Liver (tissue), 9 donors: ENCODE measurements around the gene THBD. TPM values are rescaled to one million over a fixed set of nuclear protein-coding genes. Genes with fewer than 3 reads are reported as not detected.
"Not testable (repeated sequence)": the region's sequence is repeated elsewhere in the genome, so short reads cannot be mapped to it uniquely, and the experiment has no call there.

ENCODE experiments used
- DNase-seq: peaks from one replicate; pipeline ENCODE4 v3.0.0-alpha.2; 2017; ENCODE audit warnings: low spot score
- H3K27ac ChIP-seq, 2 donors: one replicate each; pipeline ENCODE4 v1.7.0; 2013; ENCODE audit warnings: inconsistent platforms in 2 of 2, low read length in 2 of 2, control low read depth in 1 of 2, low read depth in 1 of 2, mild to moderate bottlenecking in 1 of 2
- H3K27me3 ChIP-seq, 4 donors: one replicate each; pipeline versions ENCODE4 v1.6.1 to v1.7.0; 2013; ENCODE audit warnings: low read length in 3 of 4, inconsistent platforms in 1 of 4, mild to moderate bottlenecking in 1 of 4, moderate library complexity in 1 of 4; ENCODE audit not compliant: control insufficient read depth in 4 of 4, insufficient read depth in 4 of 4
- H3K36me3 ChIP-seq, 4 donors: one replicate each; pipeline versions ENCODE4 v1.6.1 to v1.7.0; 2013; ENCODE audit warnings: low read length in 3 of 4, mild to moderate bottlenecking in 3 of 4, low read depth in 1 of 4, moderate library complexity in 1 of 4; ENCODE audit not compliant: control insufficient read depth in 4 of 4, insufficient read depth in 3 of 4
- H3K4me1 ChIP-seq, 4 donors: one replicate each; pipeline versions ENCODE4 v1.6.1 to v1.7.0; 2013; ENCODE audit warnings: low read length in 3 of 4, mild to moderate bottlenecking in 3 of 4, moderate library complexity in 1 of 4; ENCODE audit not compliant: control insufficient read depth in 4 of 4, insufficient read depth in 4 of 4
- H3K4me3 ChIP-seq, 3 donors: one replicate each; pipeline versions ENCODE4 v1.6.1 to v1.7.0; 2013; ENCODE audit warnings: low read length in 3 of 3, control low read depth in 1 of 3, low read depth in 1 of 3, mild to moderate bottlenecking in 1 of 3
- H3K9ac ChIP-seq, 2 donors: one replicate each; pipeline ENCODE4 v1.7.0; 2013; ENCODE audit warnings: low read length in 2 of 2, mild to moderate bottlenecking in 2 of 2, moderate library complexity in 2 of 2, control low read depth in 1 of 2, low read depth in 1 of 2
- H3K9me3 ChIP-seq, 4 donors: one replicate each; pipeline versions ENCODE4 v1.6.1 to v1.7.0; 2013; ENCODE audit warnings: low read length in 3 of 4; ENCODE audit not compliant: control insufficient read depth in 4 of 4
- EGR1 ChIP-seq, 2 donors: IDR thresholded peaks; 2 replicates each; pipeline ENCODE4 v1.6.1; 2016 to 2018; ENCODE audit warnings: antibody characterized with exemption in 2 of 2, low read depth in 2 of 2
- FOXA1 ChIP-seq: IDR thresholded peaks from 2 replicates; pipeline ENCODE4 v1.6.1; 2016; ENCODE audit warnings: antibody characterized with exemption
- GABPA ChIP-seq, 2 donors: IDR thresholded peaks in 1 of 2; conservative IDR thresholded peaks in 1 of 2; 2 replicates each; pipeline ENCODE4 v1.6.1; 2016; ENCODE audit warnings: antibody characterized with exemption in 2 of 2, mild to moderate bottlenecking in 1 of 2, moderate library complexity in 1 of 2
- HNF4A ChIP-seq, 2 donors: conservative IDR thresholded peaks; 2 replicates each; pipeline ENCODE4 v1.6.1; 2016; ENCODE audit warnings: antibody characterized with exemption in 2 of 2, mild to moderate bottlenecking in 2 of 2
- HNF4G ChIP-seq: IDR thresholded peaks from 2 replicates; pipeline ENCODE4 v1.6.1; 2016; ENCODE audit warnings: antibody characterized with exemption
- JUND ChIP-seq, 2 donors: IDR thresholded peaks; 2 replicates each; pipeline ENCODE4 v1.6.1; 2016; ENCODE audit warnings: antibody characterized with exemption in 2 of 2
- NR2F2 ChIP-seq: IDR thresholded peaks from 2 replicates; pipeline ENCODE4 v1.6.1; 2016; ENCODE audit warnings: antibody characterized with exemption
- RAD21 ChIP-seq, 2 donors: IDR thresholded peaks; 2 replicates each; pipeline ENCODE4 v1.6.1; 2016; ENCODE audit warnings: antibody characterized with exemption in 2 of 2, mild to moderate bottlenecking in 2 of 2
- RXRA ChIP-seq, 2 donors: IDR thresholded peaks; 2 replicates each; pipeline ENCODE4 v1.6.1; 2017 to 2018; ENCODE audit warnings: antibody characterized with exemption in 2 of 2, mild to moderate bottlenecking in 1 of 2
- TAF1 ChIP-seq: conservative IDR thresholded peaks from 2 replicates; pipeline ENCODE4 v1.6.1; 2016; ENCODE audit warnings: antibody characterized with exemption, mild to moderate bottlenecking
- YY1 ChIP-seq: IDR thresholded peaks from 2 replicates; pipeline ENCODE4 v1.6.1; 2016; ENCODE audit warnings: antibody characterized with exemption, mild to moderate bottlenecking
- WGBS: extraction: QIAGEN DNeasy Blood & Tissue Kit; methylation state at CpG from one replicate; pipeline ENCODE4 v1.1.7; 2013; 5-methylcytosine and 5-hydroxymethylcytosine counted together
- polyA plus RNA-seq, 2 donors: library from polyadenylated mRNA; stranded (reverse) in 1 of 2; unstranded in 1 of 2; fragments of 200-250 nt in 1 of 2; fragments of >200 nt in 1 of 2; fragmentation: Nextera tagmentation in 1 of 2; extraction: Ambion mirVana in 1 of 2; gene quantifications; one replicate each; pipeline versions ENCODE4 v1.2.1 to v1.2.3, GENCODE V29; 2013 to 2015
- total RNA-seq, 2 donors: library from RNA; depleted of rRNA; stranded (reverse); fragments of >200 nt; gene quantifications; one replicate each; pipeline ENCODE4 v1.2.3, GENCODE V29; 2014
- TF ChIP-seq, protein P1 (sequence below): fragments of 150-350 bp; IDR thresholded peaks from 2 replicates; pipeline ENCODE4 v1.5.1; 2017; ENCODE audit warnings: improper control_type of control experiment, low read depth, low read length; ENCODE audit not compliant: missing input control
- TF ChIP-seq, protein P2 (sequence below): IDR thresholded peaks from 2 replicates; pipeline ENCODE4 v1.6.1; 2016; ENCODE audit warnings: antibody characterized with exemption
- TF ChIP-seq, protein P3 (sequence below): IDR thresholded peaks from 2 replicates; pipeline ENCODE4 v1.6.1; 2016; ENCODE audit warnings: antibody characterized with exemption
- donor health status: healthy.
- donor health status: healthy.
- donor health status: healthy.
- donor health status: healthy.
- donor health status: healthy.

THBD gene
- total and polyA plus RNA-seq, 4 donors: 1.4 to 6.6 (median 3.1) TPM

DNA sequence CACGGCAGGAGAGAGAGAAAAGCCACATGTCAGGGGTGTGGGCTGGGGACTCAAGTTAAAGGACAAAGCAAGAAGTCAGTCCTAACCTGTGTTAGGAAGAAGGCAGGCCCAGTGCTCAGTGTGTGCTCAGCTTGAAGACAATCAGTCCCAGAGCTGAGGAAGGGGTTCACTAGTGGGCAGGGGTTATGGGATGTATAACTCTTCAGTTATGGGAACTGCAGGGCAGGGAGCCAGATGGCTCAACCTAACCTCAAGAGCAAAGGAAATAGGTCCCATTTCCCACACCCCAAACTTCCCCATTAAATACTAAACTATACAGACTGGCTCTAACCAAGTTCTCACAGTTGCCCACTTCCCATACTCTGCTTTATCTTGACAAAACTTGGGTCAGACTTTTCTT lies 21.8 kb downstream of the THBD start (continued):
- TF ChIP-seq, protein P1, sequence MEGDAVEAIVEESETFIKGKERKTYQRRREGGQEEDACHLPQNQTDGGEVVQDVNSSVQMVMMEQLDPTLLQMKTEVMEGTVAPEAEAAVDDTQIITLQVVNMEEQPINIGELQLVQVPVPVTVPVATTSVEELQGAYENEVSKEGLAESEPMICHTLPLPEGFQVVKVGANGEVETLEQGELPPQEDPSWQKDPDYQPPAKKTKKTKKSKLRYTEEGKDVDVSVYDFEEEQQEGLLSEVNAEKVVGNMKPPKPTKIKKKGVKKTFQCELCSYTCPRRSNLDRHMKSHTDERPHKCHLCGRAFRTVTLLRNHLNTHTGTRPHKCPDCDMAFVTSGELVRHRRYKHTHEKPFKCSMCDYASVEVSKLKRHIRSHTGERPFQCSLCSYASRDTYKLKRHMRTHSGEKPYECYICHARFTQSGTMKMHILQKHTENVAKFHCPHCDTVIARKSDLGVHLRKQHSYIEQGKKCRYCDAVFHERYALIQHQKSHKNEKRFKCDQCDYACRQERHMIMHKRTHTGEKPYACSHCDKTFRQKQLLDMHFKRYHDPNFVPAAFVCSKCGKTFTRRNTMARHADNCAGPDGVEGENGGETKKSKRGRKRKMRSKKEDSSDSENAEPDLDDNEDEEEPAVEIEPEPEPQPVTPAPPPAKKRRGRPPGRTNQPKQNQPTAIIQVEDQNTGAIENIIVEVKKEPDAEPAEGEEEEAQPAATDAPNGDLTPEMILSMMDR: no peak
- TF ChIP-seq RXRA (IDR thresholded peaks at IDR 0.05) (no peak), HNF4G (no peak), YY1 (no peak), FOXA1 (no peak), NR2F2 (no peak), EGR1 (IDR thresholded peaks at IDR 0.05; ENCODE audit: low read depth in 2 of 2) (no peak), TAF1 (no peak), GABPA (IDR thresholded peaks at IDR 0.05 in 1 of 2, conservative IDR thresholded peaks at IDR 0.05 in 1 of 2) (no peak)

- H3K27me3 ChIP-seq, H3K9ac ChIP-seq, H3K4me1 ChIP-seq, H3K27ac ChIP-seq, H3K36me3 ChIP-seq, DNase-seq, H3K9me3 ChIP-seq, H3K4me3 ChIP-seq: not testable (repeated sequence)
- WGBS: 82% methylated on average over 14 of the region's 14 CpGs
Observed at GRCh38 chr20:23025503-23025902, 24.0 kb downstream of the THBD start.

DNA sequence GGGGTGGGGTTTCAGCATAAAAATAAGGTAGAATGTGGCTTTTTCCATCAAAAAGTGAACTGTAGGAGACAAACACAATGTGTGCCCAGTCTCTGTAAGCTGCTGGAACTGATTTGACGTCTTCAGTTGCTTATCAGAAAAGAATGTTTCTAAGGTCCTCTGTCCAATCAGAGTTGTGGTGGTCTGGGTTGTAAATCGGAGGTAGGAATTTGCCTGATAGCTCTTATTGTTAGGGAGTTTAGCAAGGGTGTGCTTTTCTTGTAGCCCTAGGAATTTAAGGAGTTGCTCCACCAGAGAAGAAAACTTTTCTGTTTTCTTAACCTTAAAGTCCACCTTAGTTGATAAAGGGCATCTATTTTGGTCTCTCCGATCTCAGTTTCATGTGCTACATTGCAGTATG lies 24.8 kb downstream of the THBD start:
- Histone ChIP-seq H3K27me3 (peaks cover 0 to 2% (median 0%) of the 10 kb centered on the region in 4 donors), H3K9me3 (no peaks in the 10 kb centered on the region), H3K36me3 (no peaks in the 10 kb centered on the region), H3K4me3 (no peak overlapping the region), H3K27ac (no peak overlapping the region), H3K9ac (no peak overlapping the region), H3K4me1 (no peaks in the 10 kb centered on the region)
- WGBS: 55% methylated on average over 3 of the region's 3 CpGs
- no peak for DNase-seq
- TF ChIP-seq YY1 (no peak), TAF1 (no peak), JUND (IDR thresholded peaks at IDR 0.05) (no peak), RXRA (IDR thresholded peaks at IDR 0.05) (no peak), HNF4G (no peak), NR2F2 (no peak), RAD21 (IDR thresholded peaks at IDR 0.05) (no peak), EGR1 (IDR thresholded peaks at IDR 0.05; ENCODE audit: low read depth in 2 of 2) (no peak), HNF4A (conservative IDR thresholded peaks at IDR 0.05) (no peak), FOXA1 (no peak)
- TF ChIP-seq, protein P2, sequence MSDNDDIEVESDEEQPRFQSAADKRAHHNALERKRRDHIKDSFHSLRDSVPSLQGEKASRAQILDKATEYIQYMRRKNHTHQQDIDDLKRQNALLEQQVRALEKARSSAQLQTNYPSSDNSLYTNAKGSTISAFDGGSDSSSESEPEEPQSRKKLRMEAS: no peak
- TF ChIP-seq, protein P3, sequence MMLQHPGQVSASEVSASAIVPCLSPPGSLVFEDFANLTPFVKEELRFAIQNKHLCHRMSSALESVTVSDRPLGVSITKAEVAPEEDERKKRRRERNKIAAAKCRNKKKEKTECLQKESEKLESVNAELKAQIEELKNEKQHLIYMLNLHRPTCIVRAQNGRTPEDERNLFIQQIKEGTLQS: no peak
- TF ChIP-seq, protein P1: no peak
